SK-N-SH treated with all-trans-retinoic acid at 6 μM for 48 hours (cell line): ENCODE measurements around the gene DYNLL1.

Source experiments
- ARNTL ChIP-seq: fragments of 450-650 bp; formaldehyde crosslinking; IDR thresholded peaks from 2 replicates; pipeline ENCODE4 v1.5.0; 2020; ENCODE audit warnings: low read depth, mild to moderate bottlenecking, moderate library complexity, borderline replicate concordance
- RARB ChIP-seq: fragments of 250-450 bp; sonication (Bioruptor Pico); IDR thresholded peaks from 2 replicates; pipeline ENCODE4 v1.8.0; 2021; ENCODE audit warnings: mild to moderate bottlenecking, moderate library complexity
- TOX ChIP-seq: fragments of 250-450 bp; sonication (Bioruptor Pico); IDR thresholded peaks from 2 replicates; pipeline ENCODE4 v1.8.0; 2021; ENCODE audit warnings: mild to moderate bottlenecking, moderate library complexity, borderline replicate concordance
- ZFP3 ChIP-seq: fragments of 250-450 bp; sonication (Bioruptor Pico); IDR thresholded peaks from 2 replicates; pipeline ENCODE4 v1.5.0; 2020; ENCODE audit warnings: mild to moderate bottlenecking, moderate library complexity
- TF ChIP-seq, protein P1 (sequence below): fragments of 250-450 bp; sonication (Bioruptor Pico); IDR thresholded peaks from 2 replicates; pipeline ENCODE4 v1.8.0; 2020; ENCODE audit warnings: mild to moderate bottlenecking, moderate library complexity, borderline replicate concordance
- TF ChIP-seq, protein P2 (sequence below): fragments of 250-450 bp; sonication (Bioruptor Pico); IDR thresholded peaks from 2 replicates; pipeline ENCODE4 v1.5.1; 2020; ENCODE audit warnings: low read depth, mild to moderate bottlenecking, moderate library complexity

DNA sequence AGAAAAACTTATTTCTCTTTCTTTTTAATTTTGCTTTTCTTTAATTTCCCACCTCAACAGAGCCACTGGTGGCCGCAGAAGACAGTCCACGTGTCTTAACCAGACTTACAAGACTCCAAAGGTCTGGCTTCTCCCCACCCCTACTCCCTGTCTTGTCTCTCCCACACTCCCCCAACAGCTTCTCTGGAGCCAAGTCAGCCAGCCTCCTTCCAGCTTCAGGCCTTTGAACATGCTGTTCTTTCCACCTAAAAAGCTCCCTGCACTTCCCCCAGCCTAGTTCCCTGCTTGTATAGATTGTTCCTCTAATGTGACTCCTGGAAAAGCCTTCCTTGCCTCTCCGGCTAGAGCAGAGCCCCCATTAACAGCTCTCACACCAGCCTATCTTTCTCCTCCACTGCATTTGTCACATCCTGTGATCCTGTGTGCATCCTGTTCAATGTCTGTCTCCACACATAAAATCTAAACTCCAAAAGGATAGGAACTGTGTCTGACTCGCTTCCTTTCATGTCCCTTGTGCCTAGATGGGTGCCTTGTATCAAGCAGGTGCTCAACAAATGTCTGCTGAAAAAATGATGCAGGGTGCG, 7.8 kb upstream of the DYNLL1 start:
- TF ChIP-seq, protein P1, sequence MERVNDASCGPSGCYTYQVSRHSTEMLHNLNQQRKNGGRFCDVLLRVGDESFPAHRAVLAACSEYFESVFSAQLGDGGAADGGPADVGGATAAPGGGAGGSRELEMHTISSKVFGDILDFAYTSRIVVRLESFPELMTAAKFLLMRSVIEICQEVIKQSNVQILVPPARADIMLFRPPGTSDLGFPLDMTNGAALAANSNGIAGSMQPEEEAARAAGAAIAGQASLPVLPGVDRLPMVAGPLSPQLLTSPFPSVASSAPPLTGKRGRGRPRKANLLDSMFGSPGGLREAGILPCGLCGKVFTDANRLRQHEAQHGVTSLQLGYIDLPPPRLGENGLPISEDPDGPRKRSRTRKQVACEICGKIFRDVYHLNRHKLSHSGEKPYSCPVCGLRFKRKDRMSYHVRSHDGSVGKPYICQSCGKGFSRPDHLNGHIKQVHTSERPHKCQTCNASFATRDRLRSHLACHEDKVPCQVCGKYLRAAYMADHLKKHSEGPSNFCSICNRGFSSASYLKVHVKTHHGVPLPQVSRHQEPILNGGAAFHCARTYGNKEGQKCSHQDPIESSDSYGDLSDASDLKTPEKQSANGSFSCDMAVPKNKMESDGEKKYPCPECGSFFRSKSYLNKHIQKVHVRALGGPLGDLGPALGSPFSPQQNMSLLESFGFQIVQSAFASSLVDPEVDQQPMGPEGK (CRISPR knock-in tag): no peak
- TF ChIP-seq ZFP3 (CRISPR knock-in tag) (no peak), ARNTL (CRISPR knock-in tag) (no peak), TOX (no peak), RARB (CRISPR knock-in tag) (no peak)
- TF ChIP-seq, protein P2, sequence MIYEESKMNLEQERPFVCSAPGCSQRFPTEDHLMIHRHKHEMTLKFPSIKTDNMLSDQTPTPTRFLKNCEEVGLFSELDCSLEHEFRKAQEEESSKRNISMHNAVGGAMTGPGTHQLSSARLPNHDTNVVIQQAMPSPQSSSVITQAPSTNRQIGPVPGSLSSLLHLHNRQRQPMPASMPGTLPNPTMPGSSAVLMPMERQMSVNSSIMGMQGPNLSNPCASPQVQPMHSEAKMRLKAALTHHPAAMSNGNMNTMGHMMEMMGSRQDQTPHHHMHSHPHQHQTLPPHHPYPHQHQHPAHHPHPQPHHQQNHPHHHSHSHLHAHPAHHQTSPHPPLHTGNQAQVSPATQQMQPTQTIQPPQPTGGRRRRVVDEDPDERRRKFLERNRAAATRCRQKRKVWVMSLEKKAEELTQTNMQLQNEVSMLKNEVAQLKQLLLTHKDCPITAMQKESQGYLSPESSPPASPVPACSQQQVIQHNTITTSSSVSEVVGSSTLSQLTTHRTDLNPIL (CRISPR knock-in tag): no peak
